Nephron (organoid): ENCODE measurements around the gene FPR2.

Experiments
- H3K27ac Mint-ChIP-seq, 3 experiments: 2 replicates each; pipeline ENCODE4 v1.8.0; 2020; ENCODE audit warnings: mixed read lengths in 3 of 3, mild to moderate bottlenecking in 2 of 3, moderate library complexity in 1 of 3
- H3K27me3 Mint-ChIP-seq: 2 replicates; pipeline ENCODE4 v1.8.0; 2021; ENCODE audit warnings: low read depth, mild to moderate bottlenecking, moderate library complexity, mixed read lengths
- H3K36me3 Mint-ChIP-seq: 2 replicates; pipeline ENCODE4 v1.8.0; 2020; ENCODE audit warnings: low read depth, mixed read lengths
- H3K4me1 Mint-ChIP-seq: 2 replicates; pipeline ENCODE4 v1.8.0; 2020; ENCODE audit warnings: mixed read lengths
- H3K4me3 Mint-ChIP-seq, 3 experiments: 2 replicates each; pipeline ENCODE4 v1.8.0; 2020; ENCODE audit warnings: mild to moderate bottlenecking in 3 of 3, mixed read lengths in 3 of 3, moderate library complexity in 2 of 3
- H3K9me3 Mint-ChIP-seq: 2 replicates; pipeline ENCODE4 v1.8.0; 2020; ENCODE audit warnings: mixed read lengths
- TF ChIP-seq, protein P1 (sequence below), 3 experiments: fragments of 200-600 bp; sonication (generic); IDR thresholded peaks; one replicate each; pipeline ENCODE4 v1.5.0; 2021; ENCODE audit warnings: antibody characterized with exemption in 3 of 3; ENCODE audit not compliant: unreplicated experiment in 3 of 3

The FPR2 gene

DNA sequence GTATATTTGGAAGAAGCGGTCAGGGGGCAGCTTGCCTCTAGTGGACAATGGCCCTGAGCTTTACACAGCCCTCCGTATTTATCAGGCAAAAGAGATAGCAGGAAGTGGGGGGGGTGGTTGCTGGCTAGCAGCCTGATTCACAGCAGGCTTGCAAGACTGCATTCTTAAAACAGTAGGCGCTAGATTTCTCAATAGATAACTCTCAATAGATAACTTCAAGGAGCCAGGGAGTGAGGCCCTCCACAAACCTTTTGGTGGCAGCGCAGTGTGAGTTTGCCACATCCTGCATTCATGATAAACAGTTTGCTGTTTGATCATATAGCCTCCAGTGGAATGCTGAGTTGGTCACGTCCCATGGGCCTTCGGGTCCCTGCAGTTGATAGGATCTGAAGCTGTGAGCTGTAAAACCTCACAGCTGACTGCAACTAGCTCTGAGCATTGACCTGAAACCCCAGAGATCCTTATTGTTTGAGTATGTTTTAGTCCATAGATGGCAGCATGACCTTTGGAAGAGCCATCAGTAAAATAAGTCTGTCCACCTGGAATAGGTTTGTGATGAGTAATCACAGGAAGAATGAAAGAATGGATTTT, 46.2 kb downstream of the FPR2 start:
- Mint-ChIP-seq H3K4me1 (no peaks in the 10 kb centered on the region), H3K4me3 (no peak overlapping the region), H3K27ac (no peak overlapping the region), H3K27me3 (peaks cover 3% of the 10 kb centered on the region), H3K36me3 (no peaks in the 10 kb centered on the region), H3K9me3 (peaks cover 7% of the 10 kb centered on the region)
- TF ChIP-seq, protein P1, sequence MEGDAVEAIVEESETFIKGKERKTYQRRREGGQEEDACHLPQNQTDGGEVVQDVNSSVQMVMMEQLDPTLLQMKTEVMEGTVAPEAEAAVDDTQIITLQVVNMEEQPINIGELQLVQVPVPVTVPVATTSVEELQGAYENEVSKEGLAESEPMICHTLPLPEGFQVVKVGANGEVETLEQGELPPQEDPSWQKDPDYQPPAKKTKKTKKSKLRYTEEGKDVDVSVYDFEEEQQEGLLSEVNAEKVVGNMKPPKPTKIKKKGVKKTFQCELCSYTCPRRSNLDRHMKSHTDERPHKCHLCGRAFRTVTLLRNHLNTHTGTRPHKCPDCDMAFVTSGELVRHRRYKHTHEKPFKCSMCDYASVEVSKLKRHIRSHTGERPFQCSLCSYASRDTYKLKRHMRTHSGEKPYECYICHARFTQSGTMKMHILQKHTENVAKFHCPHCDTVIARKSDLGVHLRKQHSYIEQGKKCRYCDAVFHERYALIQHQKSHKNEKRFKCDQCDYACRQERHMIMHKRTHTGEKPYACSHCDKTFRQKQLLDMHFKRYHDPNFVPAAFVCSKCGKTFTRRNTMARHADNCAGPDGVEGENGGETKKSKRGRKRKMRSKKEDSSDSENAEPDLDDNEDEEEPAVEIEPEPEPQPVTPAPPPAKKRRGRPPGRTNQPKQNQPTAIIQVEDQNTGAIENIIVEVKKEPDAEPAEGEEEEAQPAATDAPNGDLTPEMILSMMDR (IDR thresholded peaks at IDR 0.05; ENCODE audit: unreplicated experiment in 3 of 3) = no peak

DNA sequence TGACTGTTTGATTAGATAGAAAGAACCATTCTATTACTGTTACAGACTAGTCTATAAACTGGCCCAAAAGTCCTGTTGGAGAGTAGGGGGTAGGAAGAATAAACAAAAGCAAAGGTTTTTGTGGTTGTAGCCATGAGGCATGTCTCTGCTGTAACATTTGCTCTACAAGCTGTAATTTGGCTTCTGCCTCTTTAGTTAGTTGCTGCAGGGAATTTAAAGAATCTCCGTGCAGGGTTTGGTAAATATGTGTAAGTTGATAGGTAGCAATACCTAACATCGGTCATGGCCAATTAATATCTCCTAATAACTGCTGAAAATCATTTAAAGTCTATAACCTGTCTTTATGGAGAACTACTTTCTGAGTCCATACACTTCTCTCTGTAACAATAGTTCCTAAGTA, 46.9 kb downstream of the FPR2 start:
- Mint-ChIP-seq H3K4me1 (no peaks in the 10 kb centered on the region), H3K27me3 (peaks cover 3% of the 10 kb centered on the region), H3K4me3 (no peak overlapping the region), H3K27ac (no peak overlapping the region), H3K36me3 (no peaks in the 10 kb centered on the region), H3K9me3 (peaks cover 11% of the 10 kb centered on the region)
- TF ChIP-seq, protein P1 (IDR thresholded peaks at IDR 0.05; ENCODE audit: unreplicated experiment in 3 of 3) = no peak

DNA sequence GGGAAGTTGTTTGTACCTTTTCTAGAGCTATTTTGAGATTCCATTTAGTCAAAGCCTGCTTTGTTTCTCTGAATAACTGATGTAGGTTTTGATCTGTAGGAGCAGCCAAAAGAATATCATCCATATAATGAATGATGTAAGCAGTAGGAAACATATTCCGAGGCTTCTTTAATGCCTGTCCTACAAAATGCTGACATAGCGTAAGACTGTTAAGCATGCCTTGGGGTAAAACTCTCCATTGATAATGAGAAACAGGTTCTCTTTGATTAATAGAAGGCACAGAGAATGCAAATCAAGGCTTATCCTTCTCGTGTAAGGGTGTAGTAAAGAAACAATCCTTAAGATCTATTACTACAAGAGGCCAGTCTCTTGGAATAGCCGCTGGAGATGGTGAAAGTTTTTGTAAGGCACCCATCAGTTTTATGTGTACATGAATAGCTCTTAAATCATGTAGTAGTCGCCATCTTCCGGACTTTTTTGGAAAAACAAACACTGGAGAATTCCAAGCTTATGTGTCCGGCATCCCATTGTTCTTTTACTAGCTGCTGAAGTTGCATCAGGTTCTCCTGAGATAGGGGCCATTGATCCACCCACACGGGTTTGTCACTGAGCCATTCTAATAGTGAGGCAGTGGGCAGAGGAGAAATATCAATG, 47.5 kb downstream of the FPR2 start:
- Mint-ChIP-seq H3K36me3 (no peaks in the 10 kb centered on the region), H3K9me3 (peaks cover 7% of the 10 kb centered on the region), H3K27ac (no peak overlapping the region), H3K27me3 (peaks cover 3% of the 10 kb centered on the region), H3K4me1 (no peaks in the 10 kb centered on the region), H3K4me3 (no peak overlapping the region)
- TF ChIP-seq, protein P1 (IDR thresholded peaks at IDR 0.05; ENCODE audit: unreplicated experiment in 3 of 3) = no peak

DNA sequence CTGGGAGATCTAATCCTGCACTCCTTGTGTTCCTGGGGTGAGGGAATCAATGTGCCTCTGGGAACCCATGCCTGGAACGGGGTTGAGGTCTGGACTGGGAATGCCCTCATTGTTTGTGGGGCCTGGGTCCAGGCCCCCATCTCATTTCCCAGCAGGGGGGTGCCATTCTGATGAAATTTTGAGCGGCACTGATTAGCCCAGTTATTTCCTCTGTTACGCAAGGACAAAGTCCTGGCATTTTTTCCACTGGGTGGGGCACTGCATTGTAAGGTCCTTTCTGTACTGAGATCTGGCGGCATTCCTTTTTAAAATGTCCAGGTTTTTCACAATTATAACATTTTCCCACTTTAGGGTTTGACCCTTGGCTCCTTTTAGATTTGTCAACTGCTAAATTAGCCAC, 48.8 kb downstream of the FPR2 start:
- no peaks in the 10 kb centered on the region for H3K36me3 Mint-ChIP-seq
- H3K4me3 Mint-ChIP-seq = no peak overlapping the region
- H3K27me3 Mint-ChIP-seq = peaks cover 3% of the 10 kb centered on the region
- H3K27ac Mint-ChIP-seq = no peak overlapping the region
- H3K4me1 Mint-ChIP-seq = no peaks in the 10 kb centered on the region
- TF ChIP-seq, protein P1 (IDR thresholded peaks at IDR 0.05; ENCODE audit: unreplicated experiment in 3 of 3) = no peak
- peaks cover 13% of the 10 kb centered on the region for H3K9me3 Mint-ChIP-seq

DNA sequence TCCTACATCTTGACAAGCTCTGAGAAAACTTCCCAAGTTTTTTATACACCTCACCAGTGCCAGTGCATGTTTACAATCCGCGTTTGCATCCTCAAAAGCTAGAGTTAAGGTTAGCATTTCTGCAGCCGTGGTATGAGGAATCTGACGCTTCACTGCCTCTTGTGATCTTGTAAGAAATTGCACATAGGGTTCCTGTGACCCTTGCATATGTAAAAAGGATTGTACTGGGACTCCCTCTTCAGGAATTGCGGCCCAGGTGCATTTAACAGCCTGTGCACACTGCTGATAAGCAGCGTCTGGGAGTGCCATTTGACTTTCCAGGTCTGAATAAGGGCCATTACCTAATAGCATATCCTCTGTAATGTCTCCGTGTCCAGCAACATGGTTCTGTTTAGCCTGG, 49.2 kb downstream of the FPR2 start:
- TF ChIP-seq, protein P1 (IDR thresholded peaks at IDR 0.05; ENCODE audit: unreplicated experiment in 3 of 3) = no peak
- no peak overlapping the region for H3K4me3 Mint-ChIP-seq
- no peaks in the 10 kb centered on the region for H3K36me3 Mint-ChIP-seq
- H3K4me1 Mint-ChIP-seq = no peaks in the 10 kb centered on the region
- peaks cover 13% of the 10 kb centered on the region for H3K9me3 Mint-ChIP-seq
- H3K27ac Mint-ChIP-seq = no peak overlapping the region
- peaks cover 3% of the 10 kb centered on the region for H3K27me3 Mint-ChIP-seq

DNA sequence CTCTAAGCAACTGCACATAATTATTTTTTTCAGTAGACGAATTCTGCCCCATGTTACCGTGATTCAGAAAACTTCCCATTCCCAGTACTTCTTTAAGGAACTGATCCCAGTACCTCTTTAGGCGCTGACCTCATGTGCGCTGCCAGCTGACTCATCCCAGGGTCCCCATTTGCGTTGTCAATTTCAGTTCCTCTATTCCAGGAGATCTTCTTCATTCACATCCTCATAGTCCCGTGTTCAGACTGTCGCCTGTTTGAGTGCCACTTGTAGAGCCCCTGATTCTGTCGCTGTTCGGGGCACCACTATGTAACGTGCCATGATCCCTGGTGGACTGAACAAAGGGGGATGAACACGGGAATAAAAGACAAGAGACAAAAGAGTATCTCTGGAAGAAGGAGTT, 50.4 kb downstream of the FPR2 start:
- Mint-ChIP-seq H3K9me3 (peaks cover 13% of the 10 kb centered on the region), H3K4me3 (no peak overlapping the region), H3K36me3 (no peaks in the 10 kb centered on the region), H3K27ac (no peak overlapping the region), H3K4me1 (no peaks in the 10 kb centered on the region), H3K27me3 (peaks cover 3% of the 10 kb centered on the region)
- TF ChIP-seq, protein P1 (IDR thresholded peaks at IDR 0.05; ENCODE audit: unreplicated experiment in 3 of 3) = no peak
